ENCODE data around the gene PPIB.

The PPIB gene

GRCh38 chr15:64205202-64205601 lies 42.4 kb upstream of the PPIB start:
- no peak for DNase-seq (ENCODE audit: low read depth in 1 of 2, low spot score in 1 of 2)
- Histone ChIP-seq H3K27me3 (ENCODE audit: insufficient read depth, poor library complexity, severe bottlenecking) (no peaks in the 10 kb centered on the region), H3K27ac (replicated peaks) (no peak overlapping the region; the same call in 1 of the 2 replicates), H3K4me3 (replicated peaks; ENCODE audit: insufficient read depth, low read length) (no peak overlapping the region)
- TF ChIP-seq SPI1 (IDR thresholded peaks at IDR 0.05; ENCODE audit: borderline replicate concordance, low read depth) (no peak), POLR2AphosphoS5 (IDR thresholded peaks at IDR 0.05; ENCODE audit: low read depth) (no peak), GABPA (IDR thresholded peaks at IDR 0.05; ENCODE audit: low read depth) (no peak), CTCF (IDR thresholded peaks at IDR 0.05; ENCODE audit: insufficient read depth, low read length) (no peak), REST (IDR thresholded peaks at IDR 0.05; ENCODE audit: insufficient replicate concordance, low read depth) (no peak)

GRCh38 chr15:64197425-64197824 lies 34.6 kb upstream of the PPIB start:
- no peak for TF ChIP-seq REST (IDR thresholded peaks at IDR 0.05; ENCODE audit: insufficient replicate concordance, low read depth)
- Histone ChIP-seq H3K27me3 (ENCODE audit: insufficient read depth, poor library complexity, severe bottlenecking) (no peaks in the 10 kb centered on the region), H3K27ac (replicated peaks) (no peak overlapping the region), H3K4me3 (replicated peaks; ENCODE audit: insufficient read depth, low read length) (no peak overlapping the region)
- DNase-seq (ENCODE audit: low read depth in 1 of 2, low spot score in 1 of 2) = no peak

- DNase-seq (ENCODE audit: low read depth in 1 of 2, low spot score in 1 of 2) = no peak
- TF ChIP-seq POLR2AphosphoS5 (IDR thresholded peaks at IDR 0.05; ENCODE audit: low read depth) (no peak), SPI1 (IDR thresholded peaks at IDR 0.05; ENCODE audit: borderline replicate concordance, low read depth) (no peak), REST (IDR thresholded peaks at IDR 0.05; ENCODE audit: insufficient replicate concordance, low read depth) (no peak), GABPA (IDR thresholded peaks at IDR 0.05; ENCODE audit: low read depth) (no peak), CTCF (IDR thresholded peaks at IDR 0.05; ENCODE audit: insufficient read depth, low read length) (no peak)
Measured at GRCh38 chr15:64193971-64194370, 31.1 kb upstream of the PPIB start.

More at GRCh38 chr15:64193971-64194370, 31.1 kb upstream of the PPIB start:
- no peaks in the 10 kb centered on the region for H3K27me3 ChIP-seq (ENCODE audit: insufficient read depth, poor library complexity, severe bottlenecking)
- H3K4me3 ChIP-seq (replicated peaks; ENCODE audit: insufficient read depth, low read length) = no peak overlapping the region
- no peak overlapping the region for H3K27ac ChIP-seq (replicated peaks)

All from HL-60 (cell line).